Measurements from ENCODE around the gene SAMD14.
A peak's percentile ranks its signal among the peaks of the same experiment; 100 is the strongest.

SAMD14 gene

GRCh38 chr17:50169881-50170459, 40.0 kb upstream of the SAMD14 start:
- no peaks in the 10 kb centered on the region for H3K4me1 ChIP-seq (ENCODE audit: insufficient read depth, low read length)
- H2AFZ ChIP-seq (ENCODE audit: low read depth, low read length), result no peak overlapping the region
- H3K36me3 ChIP-seq (ENCODE audit: insufficient read depth, low read length), result no peaks in the 10 kb centered on the region
- H3K27me3 ChIP-seq (ENCODE audit: insufficient read depth, low read length), result peaks cover 11% of the 10 kb centered on the region
- no peaks in the 10 kb centered on the region for H3K9me3 ChIP-seq (ENCODE audit: low read length)
- no peak overlapping the region for H3K4me3 ChIP-seq (ENCODE audit: low read length)

DNA sequence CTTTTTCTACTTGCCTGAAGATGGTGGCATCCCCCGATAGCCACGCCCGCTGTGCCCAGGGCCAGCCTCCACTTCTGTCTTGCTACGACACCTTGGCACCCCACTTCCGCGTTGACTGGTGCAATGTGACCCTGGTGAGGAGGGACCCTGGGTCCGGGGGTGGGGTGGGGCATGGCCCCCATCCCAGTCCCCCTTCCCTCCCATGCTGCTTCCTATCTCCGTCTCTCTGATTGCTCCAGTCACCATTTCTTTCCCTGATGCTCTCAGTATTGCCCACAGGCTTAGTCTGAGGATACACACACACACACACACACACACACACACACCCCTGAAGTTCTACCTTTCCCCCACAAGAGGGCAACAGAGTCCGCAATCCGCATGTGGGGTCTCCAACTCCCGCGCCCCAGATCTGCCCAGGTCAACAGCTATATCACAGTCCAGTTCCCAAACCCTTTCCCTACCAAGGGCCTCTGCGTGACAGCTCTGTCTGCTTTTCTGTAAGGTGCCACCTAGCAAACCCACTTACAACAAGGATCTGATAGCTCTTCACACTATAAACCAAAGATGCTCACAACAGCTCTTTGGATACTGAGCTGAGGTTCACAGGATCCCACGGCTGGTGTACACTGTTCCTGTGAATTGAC, 39.3 kb upstream of the SAMD14 start:
- Histone ChIP-seq H3K36me3 (ENCODE audit: insufficient read depth, low read length) (no peaks in the 10 kb centered on the region), H2AFZ (ENCODE audit: low read depth, low read length) (no peak overlapping the region), H3K27me3 (ENCODE audit: insufficient read depth, low read length) (peaks cover 11% of the 10 kb centered on the region), H3K9me3 (ENCODE audit: low read length) (no peaks in the 10 kb centered on the region), H3K4me3 (ENCODE audit: low read length) (no peak overlapping the region), H3K4me1 (ENCODE audit: insufficient read depth, low read length) (no peaks in the 10 kb centered on the region)

DNA sequence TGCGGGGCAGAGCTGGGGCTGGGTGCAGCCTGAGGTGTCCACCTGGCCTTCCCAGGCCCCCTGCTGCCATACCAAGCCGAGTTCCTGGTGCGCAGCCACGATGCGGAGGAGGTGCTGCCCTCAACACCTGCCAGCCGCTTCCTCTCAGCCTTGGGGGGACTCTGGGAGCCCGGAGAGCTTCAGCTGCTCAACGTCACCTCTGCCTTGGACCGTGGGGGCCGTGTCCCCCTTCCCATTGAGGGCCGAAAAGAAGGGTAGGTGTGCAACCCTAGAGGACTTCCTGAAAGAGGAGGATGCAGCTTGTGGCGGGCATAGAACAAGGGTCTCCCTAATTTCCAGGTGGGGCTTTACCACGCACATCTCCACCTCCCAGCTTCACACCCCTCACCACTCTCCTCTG, 38.4 kb upstream of the SAMD14 start:
- H3K36me3 ChIP-seq (ENCODE audit: insufficient read depth, low read length), result no peaks in the 10 kb centered on the region
- H3K4me1 ChIP-seq (ENCODE audit: insufficient read depth, low read length), result no peaks in the 10 kb centered on the region
- no peaks in the 10 kb centered on the region for H3K9me3 ChIP-seq (ENCODE audit: low read length)
- peaks cover 10% of the 10 kb centered on the region for H3K27me3 ChIP-seq (ENCODE audit: insufficient read depth, low read length)
- H3K4me3 ChIP-seq (ENCODE audit: low read length), result no peak overlapping the region
- no peak overlapping the region for H2AFZ ChIP-seq (ENCODE audit: low read depth, low read length)

DNA sequence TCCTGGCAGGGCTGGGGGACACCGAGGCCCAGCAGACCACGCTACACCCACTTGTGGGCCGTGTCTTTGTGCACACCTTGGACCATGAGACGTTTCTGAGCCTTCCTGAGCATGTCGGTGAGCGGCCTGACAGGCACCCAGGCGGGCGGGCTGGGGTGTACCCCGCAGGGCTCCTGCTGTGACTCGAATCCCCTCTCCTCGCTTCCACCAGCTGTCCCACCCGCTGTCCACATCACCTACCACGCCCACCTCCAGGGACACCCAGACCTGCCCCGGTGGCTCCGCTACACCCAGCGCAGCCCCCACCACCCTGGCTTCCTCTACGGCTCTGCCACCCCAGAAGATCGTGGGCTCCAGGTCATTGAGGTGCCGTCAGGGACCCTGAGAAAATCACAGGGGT, 37.4 kb upstream of the SAMD14 start:
- Histone ChIP-seq H3K4me3 (ENCODE audit: low read length) (no peak overlapping the region), H3K4me1 (ENCODE audit: insufficient read depth, low read length) (no peaks in the 10 kb centered on the region), H3K36me3 (ENCODE audit: insufficient read depth, low read length) (no peaks in the 10 kb centered on the region), H3K9me3 (ENCODE audit: low read length) (no peaks in the 10 kb centered on the region), H3K27me3 (ENCODE audit: insufficient read depth, low read length) (peaks cover 10% of the 10 kb centered on the region), H2AFZ (ENCODE audit: low read depth, low read length) (no peak overlapping the region)

DNA sequence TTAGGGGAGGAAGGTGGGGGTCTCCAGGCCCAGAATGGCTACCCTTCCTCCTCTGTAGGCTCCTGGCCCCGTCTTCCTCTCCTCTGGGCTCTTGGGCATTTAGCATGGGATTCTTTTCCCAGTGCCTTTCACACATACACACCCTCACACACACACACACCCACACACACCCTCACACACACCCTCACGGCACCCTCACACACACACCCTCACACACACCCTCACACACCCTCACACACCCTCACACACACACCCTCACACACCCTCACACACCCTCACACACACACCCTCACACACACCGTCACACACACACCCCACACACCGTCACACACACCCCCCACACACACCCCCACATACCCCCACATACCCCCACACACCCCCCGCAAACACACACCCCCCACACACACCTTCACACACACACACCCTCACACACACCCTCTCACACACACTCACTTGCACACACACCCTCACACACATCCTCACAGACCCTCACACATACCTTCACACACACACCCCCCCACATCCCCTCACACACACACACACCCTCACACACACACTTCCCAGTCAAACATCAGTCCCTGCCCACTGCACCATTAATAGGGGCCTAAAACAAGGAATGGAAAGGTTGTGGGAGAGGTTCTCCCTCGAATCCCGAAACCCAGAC, 36.7 kb upstream of the SAMD14 start:
- Histone ChIP-seq H2AFZ (ENCODE audit: low read depth, low read length) (no peak overlapping the region), H3K36me3 (ENCODE audit: insufficient read depth, low read length) (no peaks in the 10 kb centered on the region), H3K9me3 (ENCODE audit: low read length) (no peaks in the 10 kb centered on the region), H3K4me1 (ENCODE audit: insufficient read depth, low read length) (peaks cover 5% of the 10 kb centered on the region), H3K4me3 (ENCODE audit: low read length) (no peak overlapping the region), H3K27me3 (ENCODE audit: insufficient read depth, low read length) (peaks cover 8% of the 10 kb centered on the region)

- peaks cover 7% of the 10 kb centered on the region for H3K4me1 ChIP-seq (ENCODE audit: insufficient read depth, low read length)
- peaks cover 6% of the 10 kb centered on the region for H3K27me3 ChIP-seq (ENCODE audit: insufficient read depth, low read length)
- H3K9me3 ChIP-seq (ENCODE audit: low read length), result no peaks in the 10 kb centered on the region
- H3K36me3 ChIP-seq (ENCODE audit: insufficient read depth, low read length), result no peaks in the 10 kb centered on the region
- H3K4me3 ChIP-seq (ENCODE audit: low read length), result no peak within 1 kb of the TSS
- H2AFZ ChIP-seq (ENCODE audit: low read depth, low read length), result no peak within 1 kb of the TSS
Observed at GRCh38 chr17:50165867-50166517, 36.0 kb upstream of the SAMD14 start, which contains the start of gene SGCA. TSS of gene SGCA (plus strand) at chr17:50166005. CDS start at chr17:50166041, 36 bp downstream.

GRCh38 chr17:50165466-50165865, 35.5 kb upstream of the SAMD14 start:
- Histone ChIP-seq H2AFZ (ENCODE audit: low read depth, low read length) (no peak overlapping the region), H3K27me3 (ENCODE audit: insufficient read depth, low read length) (peaks cover 6% of the 10 kb centered on the region), H3K4me3 (ENCODE audit: low read length) (no peak overlapping the region), H3K36me3 (ENCODE audit: insufficient read depth, low read length) (no peaks in the 10 kb centered on the region), H3K9me3 (ENCODE audit: low read length) (no peaks in the 10 kb centered on the region), H3K4me1 (ENCODE audit: insufficient read depth, low read length) (peaks cover 11% of the 10 kb centered on the region)

- Histone ChIP-seq H2AFZ (ENCODE audit: low read depth, low read length) (no peak overlapping the region), H3K4me1 (ENCODE audit: insufficient read depth, low read length) (peaks cover 11% of the 10 kb centered on the region), H3K4me3 (ENCODE audit: low read length) (no peak overlapping the region), H3K9me3 (ENCODE audit: low read length) (no peaks in the 10 kb centered on the region), H3K36me3 (ENCODE audit: insufficient read depth, low read length) (no peaks in the 10 kb centered on the region), H3K27me3 (ENCODE audit: insufficient read depth, low read length) (peaks cover 6% of the 10 kb centered on the region)
Observed at GRCh38 chr17:50165066-50165465, 35.1 kb upstream of the SAMD14 start.

- peaks cover 6% of the 10 kb centered on the region for H3K27me3 ChIP-seq (ENCODE audit: insufficient read depth, low read length)
- no peak overlapping the region for H2AFZ ChIP-seq (ENCODE audit: low read depth, low read length)
- H3K4me1 ChIP-seq (ENCODE audit: insufficient read depth, low read length), result peaks cover 11% of the 10 kb centered on the region
- no peaks in the 10 kb centered on the region for H3K9me3 ChIP-seq (ENCODE audit: low read length)
- H3K36me3 ChIP-seq (ENCODE audit: insufficient read depth, low read length), result no peaks in the 10 kb centered on the region
- H3K4me3 ChIP-seq (ENCODE audit: low read length), result no peak overlapping the region
Observed at GRCh38 chr17:50164697-50164988, 34.7 kb upstream of the SAMD14 start.

DNA sequence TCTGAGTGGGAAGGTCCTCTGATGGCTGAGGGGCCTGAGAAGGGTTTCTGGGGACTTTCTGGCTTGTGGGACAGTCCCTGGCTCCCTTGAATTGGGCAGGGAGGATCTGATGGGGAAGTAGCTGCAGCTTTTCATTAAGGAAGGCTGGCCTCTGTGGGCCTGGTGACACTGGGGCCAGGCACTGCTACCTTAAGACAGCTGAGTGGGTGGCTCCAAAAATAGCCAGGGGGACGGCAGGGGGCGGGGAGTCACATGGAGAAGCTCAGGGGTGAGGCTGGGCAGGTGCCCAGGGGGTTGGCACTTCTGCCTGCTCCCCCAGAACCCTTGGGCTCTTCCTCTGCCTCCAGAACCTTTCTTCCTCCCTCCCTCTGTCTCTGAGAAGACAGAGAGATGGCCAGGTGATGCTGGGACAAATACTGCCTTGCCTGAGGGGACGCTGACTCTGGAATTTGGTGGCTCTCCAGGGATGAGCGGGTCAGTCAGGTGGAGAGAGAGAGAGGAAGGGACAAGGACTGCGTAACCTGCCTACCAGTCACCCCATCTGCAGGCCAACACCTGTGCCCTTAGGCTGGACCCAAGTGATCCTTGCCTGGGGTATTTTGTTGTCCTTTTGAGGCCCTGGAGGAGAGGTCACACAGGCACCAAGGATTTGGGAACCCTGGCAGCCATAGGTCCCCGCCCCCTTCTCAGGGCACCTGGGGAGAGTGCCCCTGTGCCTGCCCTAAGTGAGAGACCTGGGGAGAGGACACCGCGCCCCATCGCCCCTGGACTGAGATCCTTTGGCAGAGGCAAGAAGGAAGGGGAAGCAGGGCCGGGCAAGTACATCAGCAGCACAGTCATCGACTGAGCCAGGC, 34.1 kb upstream of the SAMD14 start:
- Histone ChIP-seq H3K27me3 (ENCODE audit: insufficient read depth, low read length) (peaks cover 6% of the 10 kb centered on the region), H3K4me3 (ENCODE audit: low read length) (no peak overlapping the region)

GRCh38 chr17:50162466-50163254, 32.7 kb upstream of the SAMD14 start:
- H3K36me3 ChIP-seq (ENCODE audit: insufficient read depth, low read length), result no peaks in the 10 kb centered on the region
- H2AFZ ChIP-seq (ENCODE audit: low read depth, low read length), result no peak overlapping the region
- H3K9me3 ChIP-seq (ENCODE audit: low read length), result no peaks in the 10 kb centered on the region
- peaks cover 11% of the 10 kb centered on the region for H3K4me1 ChIP-seq (ENCODE audit: insufficient read depth, low read length)
- no peak overlapping the region for H3K4me3 ChIP-seq (ENCODE audit: low read length)
- peaks cover 6% of the 10 kb centered on the region for H3K27me3 ChIP-seq (ENCODE audit: insufficient read depth, low read length)

More for the DNA sequence above, 34.1 kb upstream of the SAMD14 start:
- no peak overlapping the region for H2AFZ ChIP-seq (ENCODE audit: low read depth, low read length)
- no peaks in the 10 kb centered on the region for H3K9me3 ChIP-seq (ENCODE audit: low read length)
- H3K36me3 ChIP-seq (ENCODE audit: insufficient read depth, low read length), result no peaks in the 10 kb centered on the region
- H3K4me1 ChIP-seq (ENCODE audit: insufficient read depth, low read length), result peaks cover 11% of the 10 kb centered on the region

GRCh38 chr17:50161911-50162288, 31.9 kb upstream of the SAMD14 start:
- Histone ChIP-seq H3K36me3 (ENCODE audit: insufficient read depth, low read length) (no peaks in the 10 kb centered on the region), H3K27me3 (ENCODE audit: insufficient read depth, low read length) (peaks cover 6% of the 10 kb centered on the region), H3K4me1 (ENCODE audit: insufficient read depth, low read length) (peaks cover 11% of the 10 kb centered on the region), H2AFZ (ENCODE audit: low read depth, low read length) (peak overlapping the region; percentile 74), H3K4me3 (ENCODE audit: low read length) (peak overlapping the region; percentile 18), H3K9me3 (ENCODE audit: low read length) (no peaks in the 10 kb centered on the region)
